ENCODE results near the gene INPP5D.

DNA sequence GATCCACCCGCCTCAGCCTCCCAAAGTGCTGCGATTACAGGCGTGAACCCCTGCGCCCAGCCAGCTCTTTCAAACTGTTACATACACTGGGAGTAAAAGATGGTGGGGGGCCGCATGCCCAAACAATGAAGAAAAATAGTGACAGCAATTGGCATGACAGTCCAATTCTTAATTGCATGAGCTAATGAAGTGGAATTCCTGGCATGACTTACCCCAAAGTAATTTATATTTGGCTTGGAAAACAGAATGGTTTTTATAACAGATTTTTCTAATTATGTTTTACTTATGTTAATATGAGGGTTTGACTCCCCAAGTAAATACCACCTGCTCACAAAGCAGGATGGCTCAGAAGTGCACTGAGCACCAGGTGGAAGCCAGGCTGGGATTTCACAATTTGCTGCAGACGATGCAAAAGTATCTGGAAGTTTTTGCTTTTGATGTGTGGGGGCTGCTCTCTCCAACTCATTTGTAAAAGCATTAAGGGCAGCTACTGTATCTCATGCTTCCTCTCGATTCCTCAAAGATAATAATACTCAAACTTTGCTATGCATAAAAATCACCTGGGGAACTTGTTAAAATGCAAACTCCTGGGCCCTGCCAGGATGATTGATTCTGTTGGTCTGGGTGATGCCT, 167.3 kb downstream of the INPP5D start:
- TF ChIP-seq, protein P1, sequence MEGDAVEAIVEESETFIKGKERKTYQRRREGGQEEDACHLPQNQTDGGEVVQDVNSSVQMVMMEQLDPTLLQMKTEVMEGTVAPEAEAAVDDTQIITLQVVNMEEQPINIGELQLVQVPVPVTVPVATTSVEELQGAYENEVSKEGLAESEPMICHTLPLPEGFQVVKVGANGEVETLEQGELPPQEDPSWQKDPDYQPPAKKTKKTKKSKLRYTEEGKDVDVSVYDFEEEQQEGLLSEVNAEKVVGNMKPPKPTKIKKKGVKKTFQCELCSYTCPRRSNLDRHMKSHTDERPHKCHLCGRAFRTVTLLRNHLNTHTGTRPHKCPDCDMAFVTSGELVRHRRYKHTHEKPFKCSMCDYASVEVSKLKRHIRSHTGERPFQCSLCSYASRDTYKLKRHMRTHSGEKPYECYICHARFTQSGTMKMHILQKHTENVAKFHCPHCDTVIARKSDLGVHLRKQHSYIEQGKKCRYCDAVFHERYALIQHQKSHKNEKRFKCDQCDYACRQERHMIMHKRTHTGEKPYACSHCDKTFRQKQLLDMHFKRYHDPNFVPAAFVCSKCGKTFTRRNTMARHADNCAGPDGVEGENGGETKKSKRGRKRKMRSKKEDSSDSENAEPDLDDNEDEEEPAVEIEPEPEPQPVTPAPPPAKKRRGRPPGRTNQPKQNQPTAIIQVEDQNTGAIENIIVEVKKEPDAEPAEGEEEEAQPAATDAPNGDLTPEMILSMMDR (IDR thresholded peaks at IDR 0.05) = no peak
- TF ChIP-seq POLR2AphosphoS5 (IDR thresholded peaks at IDR 0.05; ENCODE audit: insufficient read depth in 1 of 2, low read depth in 1 of 2) = no peak
